ENCODE measurements around the gene ZNF479. TPM values are rescaled to one million over a fixed set of nuclear protein-coding genes. Genes with fewer than 3 reads are reported as not detected.
"Not testable (repeated sequence)": the region's sequence is repeated elsewhere in the genome, so short reads cannot be mapped to it uniquely, and the experiment has no call there.

ZNF479 gene
- not detected for total RNA-seq

GRCh38 chr7:57132336-57132735 lies at the start of gene ZNF479:
Gene ZNF479, minus strand, starts transcription at chr7:57132436. Its CDS starts 112 bp downstream, at chr7:57132324.
- not testable (repeated sequence) for ATAC-seq

- ATAC-seq = no peak
Observed at GRCh38 chr7:57182031-57182430, 49.8 kb upstream of the ZNF479 start.

GRCh38 chr7:57181281-57181680 lies 49.0 kb upstream of the ZNF479 start:
- no peak for ATAC-seq

- ATAC-seq = no peak
Observed at GRCh38 chr7:57179776-57180415, 47.7 kb upstream of the ZNF479 start.

GRCh38 chr7:57178768-57179139 lies 46.5 kb upstream of the ZNF479 start:
- no peak for ATAC-seq

GRCh38 chr7:57177856-57178767 lies 45.9 kb upstream of the ZNF479 start:
- ATAC-seq = no peak

- no peak for ATAC-seq
Observed at GRCh38 chr7:57176928-57177635, 44.8 kb upstream of the ZNF479 start.

GRCh38 chr7:57165285-57165899 lies 33.2 kb upstream of the ZNF479 start:
- no peak for ATAC-seq

- ATAC-seq = not testable (repeated sequence)
Observed at GRCh38 chr7:57120123-57120784, 12.0 kb downstream of the ZNF479 start.
